Measurements from ENCODE around the gene PCSK7. TPM values are rescaled to one million over a fixed set of nuclear protein-coding genes. Genes with fewer than 3 reads are reported as not detected.

The PCSK7 gene
- total RNA-seq, 1 donor from 2014 or later = 63.8 TPM

- Histone ChIP-seq H3K9me3 (no peaks in the 10 kb centered on the region), H3K27ac (no peak overlapping the region)
These were observed 2.5 kb downstream of the PCSK7 start for GRCh38 chr11:117229411-117229810.

GRCh38 chr11:117228091-117228490, 3.8 kb downstream of the PCSK7 start:
- Histone ChIP-seq H3K4me1 (peaks cover 27% of the 10 kb centered on the region), H3K27me3 (no peaks in the 10 kb centered on the region), H3K9me3 (no peaks in the 10 kb centered on the region), H3K36me3 (peaks cover 0 to 28% of the 10 kb centered on the region in 2 donors), H3K27ac (no peak overlapping the region), H3K4me3 (no peak overlapping the region)
- intact Hi-C loops (cut with DNase I) = loop anchor here (10.0 kb wide), 2 partner anchors 53 to 123 kb away; partner anchors contain the start of gene SIDT2
- DNase-seq (ENCODE audit: extremely low spot score in 2 of 2) = no peak
- TF ChIP-seq CTCF (IDR thresholded peaks at IDR 0.05) = no peak
- no peak for TF ChIP-seq POLR2A (IDR thresholded peaks at IDR 0.05)
- no peak for TF ChIP-seq POLR2AphosphoS5 (IDR thresholded peaks at IDR 0.05; ENCODE audit: insufficient read depth in 1 of 2, low read depth in 1 of 2)

More at GRCh38 chr11:117229411-117229810, 2.5 kb downstream of the PCSK7 start:
- TF ChIP-seq CTCF (IDR thresholded peaks at IDR 0.05) (no peak), POLR2AphosphoS5 (IDR thresholded peaks at IDR 0.05; ENCODE audit: insufficient read depth in 1 of 2, low read depth in 1 of 2) (no peak), POLR2A (IDR thresholded peaks at IDR 0.05) (no peak)
- H3K27me3 ChIP-seq = no peaks in the 10 kb centered on the region
- no peak for DNase-seq (ENCODE audit: extremely low spot score in 2 of 2)
- no peak overlapping the region for H3K4me3 ChIP-seq
- peaks cover 0 to 26% of the 10 kb centered on the region in 2 donors for H3K36me3 ChIP-seq
- intact Hi-C loops (cut with DNase I) = loop anchor here (10.0 kb wide), 2 partner anchors 55 to 125 kb away; partner anchors contain the start of gene SIDT2
- H3K4me1 ChIP-seq = peaks cover 34% of the 10 kb centered on the region

- intact Hi-C loops (cut with DNase I) = loop anchor here (10.0 kb wide), 2 partner anchors 52 to 122 kb away; partner anchors contain the start of gene SIDT2
- no peak for DNase-seq (ENCODE audit: extremely low spot score in 2 of 2)
- H3K9me3 ChIP-seq = no peaks in the 10 kb centered on the region
- H3K4me1 ChIP-seq = peaks cover 36% of the 10 kb centered on the region
- no peak for TF ChIP-seq POLR2AphosphoS5 (IDR thresholded peaks at IDR 0.05; ENCODE audit: insufficient read depth in 1 of 2, low read depth in 1 of 2)
- no peak for TF ChIP-seq POLR2A (IDR thresholded peaks at IDR 0.05)
- peak; percentile 74 to 85 (median 81) for TF ChIP-seq CTCF (IDR thresholded peaks at IDR 0.05)
- no peak overlapping the region for H3K4me3 ChIP-seq
- H3K27ac ChIP-seq = no peak overlapping the region
- H3K36me3 ChIP-seq = peaks cover 0 to 31% of the 10 kb centered on the region in 2 donors
- no peaks in the 10 kb centered on the region for H3K27me3 ChIP-seq
These were observed 5.2 kb downstream of the PCSK7 start for GRCh38 chr11:117226388-117227385.

GRCh38 chr11:117225553-117226170, 6.2 kb downstream of the PCSK7 start:
- intact Hi-C loops (cut with DNase I) = loop anchor here (10.0 kb wide), 2 partner anchors 51 to 121 kb away; partner anchors contain the start of gene SIDT2
- no peaks in the 10 kb centered on the region for H3K27me3 ChIP-seq
- DNase-seq (ENCODE audit: extremely low spot score in 2 of 2) = no peak
- no peak overlapping the region for H3K27ac ChIP-seq
- no peak overlapping the region for H3K4me3 ChIP-seq
- TF ChIP-seq CTCF (IDR thresholded peaks at IDR 0.05) (no peak), POLR2AphosphoS5 (IDR thresholded peaks at IDR 0.05; ENCODE audit: insufficient read depth in 1 of 2, low read depth in 1 of 2) (no peak), POLR2A (IDR thresholded peaks at IDR 0.05) (no peak)
- peaks cover 0 to 31% of the 10 kb centered on the region in 2 donors for H3K36me3 ChIP-seq
- H3K4me1 ChIP-seq = peaks cover 36% of the 10 kb centered on the region
- no peaks in the 10 kb centered on the region for H3K9me3 ChIP-seq
